ENCODE data around the gene FKBP1C. TPM values are rescaled to one million over a fixed set of nuclear protein-coding genes. Genes with fewer than 3 reads are reported as not detected.
"Not testable (repeated sequence)": the region's sequence is repeated elsewhere in the genome, so short reads cannot be mapped to it uniquely, and the experiment has no call there.

The FKBP1C gene
- total RNA-seq (1 to 10 TPM in 3 of 9 donors, under 1 TPM in 3, not detected in 3; 0.28 to 4.7 (median 1.6) TPM), polyA plus RNA-seq (1 to 10 TPM in 1 of 2 donors, not detected in 1; 1.7 TPM)
- long read RNA-seq, donor 1, result 0 reads
- long read RNA-seq, donor 2, result 0 reads
- long read RNA-seq, donor 3, result 0 reads

DNA sequence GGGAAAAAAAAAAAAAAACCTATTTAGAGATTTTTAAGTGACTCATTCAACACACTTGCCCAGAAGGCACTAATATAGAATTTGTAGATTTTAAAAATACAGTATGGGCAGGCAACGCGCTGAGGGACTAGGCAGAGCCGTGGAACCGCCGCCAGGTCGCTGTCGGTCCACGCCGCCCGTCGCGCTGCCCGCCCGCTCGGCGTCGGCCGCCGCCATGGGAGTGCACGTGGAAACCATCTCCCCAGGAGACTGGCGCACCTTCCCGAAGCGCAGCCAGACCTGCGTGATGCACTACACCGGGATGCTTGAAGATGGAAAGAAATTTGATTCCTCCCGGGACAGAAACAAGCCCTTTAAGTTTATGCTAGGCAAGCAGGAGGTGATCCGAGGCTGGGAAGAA lies at the start of gene FKBP1C:
Gene FKBP1C (plus strand): TSS at position 127 of the 400 bp plus-strand sequence.
- H3K4me3 ChIP-seq; H3K36me3 ChIP-seq; intact Hi-C loops (cut with DNase I); H3K27ac ChIP-seq; H3K27me3 ChIP-seq; DNase-seq; ATAC-seq; H3K4me1 ChIP-seq: not testable (repeated sequence)
- H3K9me3 ChIP-seq, result peaks cover 0 to 18% (median 0%) of the 10 kb centered on the region in 12 donors
- WGBS, 4 donors, result 91 to 95% (median 95%) methylated on average over 25 to 27 of the region's 27 CpGs

DNA sequence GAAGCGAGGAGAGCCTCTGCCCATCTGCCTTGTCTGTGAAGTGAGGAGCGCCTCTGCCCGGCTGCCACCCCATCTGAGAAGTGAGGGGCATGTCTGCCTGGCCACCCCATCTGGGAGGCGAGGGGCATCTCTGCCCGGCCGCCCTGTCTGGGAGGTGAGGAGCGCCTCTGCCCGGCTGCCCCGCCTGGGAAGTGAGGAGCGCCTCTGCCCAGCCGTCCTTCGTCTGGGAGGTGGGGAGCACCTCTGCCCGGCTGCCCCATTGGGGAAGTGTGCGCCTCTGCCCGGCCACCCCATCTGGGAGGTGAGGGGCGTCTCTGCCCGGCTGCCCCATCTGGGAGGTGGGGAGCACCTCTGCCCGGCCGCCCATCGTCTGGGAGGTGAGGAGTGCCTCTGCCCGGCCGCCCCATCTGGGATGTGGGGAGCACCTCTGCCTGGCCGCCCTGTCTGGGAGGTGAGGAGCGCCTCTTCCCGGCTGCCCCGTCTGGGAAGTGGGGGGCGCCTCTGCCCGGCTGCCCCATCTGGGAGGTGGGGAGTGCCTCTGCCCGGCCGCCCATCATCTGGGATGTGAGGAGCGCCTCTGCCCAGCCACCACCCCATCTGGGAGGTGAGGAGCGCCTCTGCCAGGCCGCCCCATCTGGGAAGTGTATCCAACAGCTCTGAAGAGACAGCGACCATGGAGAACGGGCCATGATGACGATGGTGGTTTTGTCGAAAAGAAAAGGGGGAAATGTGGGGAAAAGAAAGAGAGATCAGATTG lies 47.0 kb upstream of the FKBP1C start:
- H3K36me3 ChIP-seq; intact Hi-C loops (cut with DNase I); H3K4me3 ChIP-seq; ATAC-seq; H3K9me3 ChIP-seq; H3K4me1 ChIP-seq; H3K27ac ChIP-seq; H3K27me3 ChIP-seq: not testable (repeated sequence)
- DNase-seq, result peak in 1 of 5 donors; percentile 55
- 83 to 94% (median 85%) methylated on average over 6 to 37 of the region's 37 CpGs for WGBS, 4 donors

DNA sequence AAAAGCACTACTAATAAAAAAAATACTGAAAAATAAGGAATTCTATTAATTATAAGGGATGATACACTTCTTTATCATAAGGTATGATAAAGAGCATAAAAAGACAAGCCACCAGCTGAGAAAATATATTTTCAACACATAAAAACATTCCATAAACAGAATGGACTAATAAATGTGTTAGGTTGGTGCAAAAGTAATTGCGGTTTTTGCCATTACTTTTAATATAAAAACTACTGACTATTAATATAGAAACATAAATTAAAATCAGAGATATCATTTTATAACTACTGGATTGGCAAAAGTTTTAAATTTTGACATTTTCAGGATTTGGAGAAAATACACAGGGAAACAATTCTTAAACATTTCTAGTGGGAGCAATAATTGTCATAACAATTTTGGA lies 37.1 kb upstream of the FKBP1C start:
- no peak for DNase-seq
- intact Hi-C loops (cut with DNase I), result no loop called here
- TF ChIP-seq POLR2A (IDR thresholded peaks at IDR 0.05), result no peak
- TF ChIP-seq, protein P1, sequence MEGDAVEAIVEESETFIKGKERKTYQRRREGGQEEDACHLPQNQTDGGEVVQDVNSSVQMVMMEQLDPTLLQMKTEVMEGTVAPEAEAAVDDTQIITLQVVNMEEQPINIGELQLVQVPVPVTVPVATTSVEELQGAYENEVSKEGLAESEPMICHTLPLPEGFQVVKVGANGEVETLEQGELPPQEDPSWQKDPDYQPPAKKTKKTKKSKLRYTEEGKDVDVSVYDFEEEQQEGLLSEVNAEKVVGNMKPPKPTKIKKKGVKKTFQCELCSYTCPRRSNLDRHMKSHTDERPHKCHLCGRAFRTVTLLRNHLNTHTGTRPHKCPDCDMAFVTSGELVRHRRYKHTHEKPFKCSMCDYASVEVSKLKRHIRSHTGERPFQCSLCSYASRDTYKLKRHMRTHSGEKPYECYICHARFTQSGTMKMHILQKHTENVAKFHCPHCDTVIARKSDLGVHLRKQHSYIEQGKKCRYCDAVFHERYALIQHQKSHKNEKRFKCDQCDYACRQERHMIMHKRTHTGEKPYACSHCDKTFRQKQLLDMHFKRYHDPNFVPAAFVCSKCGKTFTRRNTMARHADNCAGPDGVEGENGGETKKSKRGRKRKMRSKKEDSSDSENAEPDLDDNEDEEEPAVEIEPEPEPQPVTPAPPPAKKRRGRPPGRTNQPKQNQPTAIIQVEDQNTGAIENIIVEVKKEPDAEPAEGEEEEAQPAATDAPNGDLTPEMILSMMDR (IDR thresholded peaks at IDR 0.05), result no peak
- Histone ChIP-seq H3K4me1 (no peaks in the 10 kb centered on the region), H3K27ac (no peak overlapping the region), H3K4me3 (no peak overlapping the region), H3K9me3 (peaks cover 0 to 7% (median 0%) of the 10 kb centered on the region in 12 donors), H3K27me3 (no peaks in the 10 kb centered on the region), H3K36me3 (no peaks in the 10 kb centered on the region)
- WGBS, 4 donors, result 77 to 81% (median 79%) methylated on average over 1 of the region's 1 CpG
- no peak for ATAC-seq

DNA sequence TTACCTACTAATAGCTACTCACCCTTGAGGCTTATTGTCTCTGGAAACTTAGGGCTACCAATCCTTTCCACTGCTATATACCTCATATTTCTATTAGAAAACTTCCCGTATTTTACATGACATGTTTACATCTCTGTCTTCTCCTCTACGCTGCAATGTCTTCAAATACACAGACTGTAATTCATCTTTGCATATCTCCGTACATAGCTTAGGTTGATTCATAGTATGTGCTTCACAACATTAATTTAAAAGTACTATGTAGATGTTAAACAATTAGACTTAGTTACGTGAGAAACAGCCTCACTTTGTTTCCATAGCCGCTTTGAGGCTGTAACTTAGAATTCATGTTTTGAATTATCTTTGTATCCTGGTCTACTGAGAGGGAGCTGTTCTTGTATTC lies 35.1 kb upstream of the FKBP1C start:
- DNase-seq (no peak), ATAC-seq (no peak)
- intact Hi-C loops (cut with DNase I), result no loop called here
- Histone ChIP-seq H3K36me3 (no peaks in the 10 kb centered on the region), H3K4me1 (no peaks in the 10 kb centered on the region), H3K27me3 (no peaks in the 10 kb centered on the region), H3K4me3 (no peak overlapping the region), H3K9me3 (peaks cover 0 to 5% (median 0%) of the 10 kb centered on the region in 12 donors), H3K27ac (no peak overlapping the region)
- TF ChIP-seq, protein P1 (IDR thresholded peaks at IDR 0.05), result no peak
- TF ChIP-seq POLR2A (IDR thresholded peaks at IDR 0.05), result no peak
- WGBS, 4 donors, result 70 to 80% (median 79%) methylated on average over 5 of the region's 5 CpGs

DNA sequence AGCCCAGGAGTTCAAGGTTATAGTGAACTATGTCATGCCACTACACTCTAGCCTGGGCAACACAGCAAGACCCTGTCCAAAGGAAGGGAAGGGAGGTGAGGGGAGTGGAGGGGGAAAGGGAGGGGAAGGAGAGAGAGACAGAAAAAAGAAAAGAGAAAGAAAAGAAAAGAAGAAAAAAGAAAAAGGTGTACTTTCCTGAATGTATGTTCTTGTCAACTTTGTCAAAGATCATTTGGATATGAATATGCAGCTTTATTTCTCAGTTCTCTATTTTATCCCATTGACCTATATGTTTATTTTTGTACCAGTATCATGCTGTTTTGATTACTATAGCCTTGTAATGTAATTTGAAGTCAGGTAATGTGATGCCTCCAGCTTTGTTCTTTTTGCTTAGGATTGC lies 30.9 kb upstream of the FKBP1C start:
- H3K9me3 ChIP-seq, result no peaks in the 10 kb centered on the region
- H3K36me3 ChIP-seq, result no peaks in the 10 kb centered on the region
- no peak overlapping the region for H3K27ac ChIP-seq
- no peak overlapping the region for H3K4me3 ChIP-seq
- H3K4me1 ChIP-seq, result no peaks in the 10 kb centered on the region
- DNase-seq, result no peak
- intact Hi-C loops (cut with DNase I), result no loop called here
- no peak for TF ChIP-seq POLR2A (IDR thresholded peaks at IDR 0.05)
- ATAC-seq, result no peak
- no peaks in the 10 kb centered on the region for H3K27me3 ChIP-seq

DNA sequence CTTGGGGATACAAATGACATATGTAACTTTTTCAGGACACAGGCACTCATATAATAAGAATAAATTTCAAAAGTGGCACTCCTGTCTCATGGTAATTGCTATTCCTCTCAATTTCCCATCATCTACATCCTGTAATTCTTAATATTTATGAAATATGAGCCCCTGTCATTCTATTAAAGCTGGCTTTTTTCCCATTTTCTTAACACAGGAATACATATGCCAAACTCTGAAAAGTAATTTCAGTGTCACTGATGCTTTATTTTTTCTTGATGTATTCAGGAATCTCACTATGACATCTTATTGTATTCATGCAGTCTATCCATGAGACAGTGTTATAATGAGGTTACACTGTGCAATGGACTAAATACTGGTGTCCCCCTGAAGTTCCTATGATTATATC lies 24.3 kb upstream of the FKBP1C start:
- H3K27me3 ChIP-seq, result no peaks in the 10 kb centered on the region
- no peaks in the 10 kb centered on the region for H3K9me3 ChIP-seq
- H3K4me1 ChIP-seq, result no peaks in the 10 kb centered on the region
- TF ChIP-seq, protein P1 (IDR thresholded peaks at IDR 0.05), result no peak
- TF ChIP-seq POLR2A (IDR thresholded peaks at IDR 0.05), result no peak
- ATAC-seq, result no peak
- intact Hi-C loops (cut with DNase I), result no loop called here
- H3K4me3 ChIP-seq, result no peak overlapping the region
- no peak overlapping the region for H3K27ac ChIP-seq
- no peaks in the 10 kb centered on the region for H3K36me3 ChIP-seq
- DNase-seq, result no peak

Data from heart left ventricle (tissue), 16 donors.